Panc1 (cell line): Measurements from ENCODE around the gene TRAF3IP1. TPM values are rescaled to one million over a fixed set of nuclear protein-coding genes. Genes with fewer than 3 reads are reported as not detected.

Source experiments
- ATAC-seq: fragments of 200-7000 bp; cut with Tn5 transposase; 2 replicates; pipeline ENCODE4 v1.9.1; 2020; ENCODE audit warnings: mild to moderate bottlenecking, moderate library complexity
- BruUV-seq: library from RNA; stranded (reverse); fragments of 400-500 nt; replicated peaks from 2 replicates; lab custom pipeline; 2021; lab: Mats Ljungman, UMichigan
- CTCF ChIA-PET: fragments of 300-600 bp; sonication (Branson Sonifier 250); formaldehyde crosslinking; loops from one replicate; lab custom pipeline; 2022; ENCODE audit warnings: antibody characterized with exemption; lab: Charles Lee
- POLR2A ChIA-PET: fragments of 300-600 bp; sonication (Branson Sonifier 250); formaldehyde crosslinking; loops from one replicate; lab custom pipeline; 2022; ENCODE audit warnings: antibody characterized with exemption; lab: Charles Lee
- DNase-seq: peaks from one replicate; pipeline ENCODE4 v3.0.0-alpha.2; 2010; ENCODE audit warnings: low read depth, low spot score
- H3K27ac ChIP-seq: 2 replicates; pipeline ENCODE4 v1.5.1; 2011; ENCODE audit warnings: mild to moderate bottlenecking, low read length, inconsistent platforms
- H3K27me3 ChIP-seq: fragments of 200-500 bp; sonication (Bioruptor generic); 2 replicates; pipeline ENCODE4 v1.6.0; 2014; ENCODE audit warnings: low read length, inconsistent platforms; ENCODE audit not compliant: control insufficient read depth, insufficient read depth
- H3K36me3 ChIP-seq: fragments of 200-500 bp; sonication (Bioruptor generic); 2 replicates; pipeline ENCODE4 v1.5.1; 2014; ENCODE audit warnings: inconsistent platforms, mild to moderate bottlenecking, low read length, moderate library complexity; ENCODE audit not compliant: control insufficient read depth, insufficient read depth
- H3K4me1 ChIP-seq: 2 replicates; pipeline ENCODE4 v1.5.1; 2011; ENCODE audit warnings: inconsistent platforms, mild to moderate bottlenecking, low read length, moderate library complexity; ENCODE audit not compliant: control insufficient read depth, insufficient read depth
- H3K4me3 ChIP-seq, 2 experiments: 2 replicates each; pipeline ENCODE4 v1.5.1; 2011 to 2012; ENCODE audit warnings: low read depth in 2 of 2, low read length in 2 of 2, mild to moderate bottlenecking in 2 of 2, inconsistent platforms in 1 of 2, moderate library complexity in 1 of 2
- H3K9me3 ChIP-seq: fragments of 200-500 bp; sonication (Bioruptor generic); 2 replicates; pipeline ENCODE4 v1.5.1; 2014; ENCODE audit warnings: low read depth, mild to moderate bottlenecking, inconsistent platforms, low read length, moderate library complexity; ENCODE audit not compliant: control insufficient read depth, insufficient read depth
- POLR2AphosphoS5 ChIP-seq: IDR thresholded peaks from 2 replicates; pipeline ENCODE4 v1.6.1; 2012; ENCODE audit warnings: mild to moderate bottlenecking, low read depth, low read length, moderate library complexity
- SIN3A ChIP-seq: IDR thresholded peaks from 2 replicates; pipeline ENCODE4 v1.6.1; 2012; ENCODE audit warnings: low read depth, mild to moderate bottlenecking, low read length, moderate library complexity, borderline replicate concordance; ENCODE audit not compliant: insufficient read depth
- TCF7L2 ChIP-seq: IDR thresholded peaks from 2 replicates; pipeline ENCODE4 v1.6.1; 2011; ENCODE audit warnings: mild to moderate bottlenecking, low read depth, low read length, inconsistent platforms
- in situ Hi-C: cut with HindIII; loops from 2 replicates; pipeline ENCODE4 v1.10.0; 2016; ENCODE audit warnings: low sequenced_read_pairs, low pct_unique_long_range_greater_than_20kb
- intact Hi-C: fragments of 100-400 bp; cut with micrococcal nuclease; formaldehyde crosslinking; loops from one replicate; pipeline ENCODE4 v1.10.0; 2022; ENCODE audit not compliant: unreplicated experiment
- total RNA-seq: library from RNA; stranded (reverse); gene quantifications from one replicate; pipeline ENCODE4 v1.2.1, GENCODE V29; 2021; ENCODE audit not compliant: unreplicated experiment
- TF ChIP-seq, protein P1 (sequence below): fragments of 450-650 bp; IDR thresholded peaks from 2 replicates; pipeline ENCODE4 v1.5.1; 2017; ENCODE audit warnings: mild to moderate bottlenecking
- TF ChIP-seq, protein P2 (sequence below), 2 experiments: IDR thresholded peaks; 2 replicates each; pipeline ENCODE4 v1.6.1; 2011 to 2012; ENCODE audit warnings: low read depth in 2 of 2, control low read depth in 1 of 2, low read length in 1 of 2, mild to moderate bottlenecking in 1 of 2, moderate library complexity in 1 of 2; ENCODE audit not compliant: insufficient read depth in 1 of 2

The TRAF3IP1 gene
- total RNA-seq, 1 experiment from 2014 or later, result 23.4 TPM

DNA sequence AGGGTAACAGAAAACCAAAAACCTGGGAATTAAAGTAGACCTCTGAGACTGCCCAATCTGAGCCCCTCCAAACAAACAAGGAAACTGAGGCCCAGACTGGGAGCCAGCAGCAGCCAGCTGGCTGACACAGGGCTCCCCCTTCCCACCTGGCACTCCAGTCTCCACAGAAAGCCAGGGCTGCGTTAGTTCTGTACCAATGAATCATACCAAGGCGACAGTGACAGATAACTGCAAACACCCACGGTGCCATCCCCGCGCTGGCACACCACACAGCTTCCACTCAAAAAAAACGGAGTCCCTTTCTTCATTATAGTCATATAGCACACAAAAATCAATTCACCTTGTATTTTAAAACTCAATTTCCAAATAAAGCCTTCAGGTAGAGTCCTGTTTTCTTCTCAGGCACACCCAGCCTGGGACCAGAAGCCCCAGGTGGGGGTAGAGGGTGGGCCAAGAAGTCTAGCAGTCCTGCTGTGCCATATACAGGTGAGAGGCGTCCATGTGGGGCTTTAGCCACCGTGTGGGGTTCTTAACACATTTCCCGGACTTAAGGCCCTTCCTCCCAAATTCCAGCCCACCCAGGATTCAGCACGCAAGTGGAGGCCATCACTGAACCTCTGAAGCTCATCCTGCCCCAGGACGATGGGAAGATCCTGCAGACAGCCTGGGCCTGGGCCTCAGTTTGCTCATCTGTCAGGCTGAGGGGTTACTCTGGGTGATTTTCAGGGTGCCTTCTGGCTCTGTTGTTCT, 33.2 kb upstream of the TRAF3IP1 start:
- DNase-seq (no peak), ATAC-seq (no peak)
- peaks cover 35% of the 10 kb centered on the region for H3K4me1 ChIP-seq

DNA sequence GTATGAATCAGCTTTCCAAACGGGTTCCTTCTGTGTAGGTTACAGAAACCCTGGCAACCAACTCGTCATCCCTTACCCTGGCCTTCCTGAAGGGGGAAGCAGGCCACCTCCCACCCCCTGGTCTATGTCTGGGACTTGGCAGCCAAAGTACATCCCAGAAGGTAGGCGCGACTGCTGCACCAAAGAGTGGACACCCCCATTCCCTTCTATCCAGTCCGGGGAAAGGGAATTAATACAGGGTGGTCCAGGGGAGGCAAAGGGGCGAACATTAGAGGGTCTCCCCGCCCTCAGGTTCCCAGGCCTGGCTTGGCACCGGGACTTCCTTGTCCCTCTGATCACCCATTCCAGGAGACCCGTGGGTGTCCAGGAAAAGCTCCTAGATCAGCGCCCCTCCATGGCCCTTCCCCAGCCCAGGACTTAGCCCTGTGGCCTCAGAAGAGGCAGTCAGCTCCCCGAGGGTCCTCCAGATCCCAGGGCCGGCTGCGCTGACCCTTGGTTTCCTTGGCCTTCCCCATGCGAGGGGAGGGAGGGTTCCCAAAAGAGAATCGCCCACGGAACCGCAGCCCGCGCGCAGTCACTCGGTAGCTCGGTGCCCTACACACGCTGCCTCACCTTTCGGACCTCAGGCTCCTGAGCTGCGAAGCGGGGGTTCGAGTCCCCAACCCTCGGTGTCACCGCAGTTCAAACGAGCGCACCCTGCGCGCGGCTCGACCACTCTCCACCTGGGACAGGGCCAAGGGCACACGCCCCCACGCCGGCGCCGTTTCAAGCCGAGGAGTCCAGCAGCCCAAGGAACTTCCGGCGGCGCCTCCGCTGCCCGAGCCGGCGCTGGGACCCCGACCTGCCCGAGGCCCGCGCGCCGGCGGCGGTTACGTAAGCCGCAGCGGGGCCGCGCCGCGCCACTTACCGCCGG, 32.3 kb upstream of the TRAF3IP1 start, which contains the start of gene PER2:
TSS of gene PER2 (minus strand) at position 874 of the 913 bp plus-strand sequence. CDS start 10,674 bp downstream, outside the sequence.
- TF ChIP-seq, protein P1, sequence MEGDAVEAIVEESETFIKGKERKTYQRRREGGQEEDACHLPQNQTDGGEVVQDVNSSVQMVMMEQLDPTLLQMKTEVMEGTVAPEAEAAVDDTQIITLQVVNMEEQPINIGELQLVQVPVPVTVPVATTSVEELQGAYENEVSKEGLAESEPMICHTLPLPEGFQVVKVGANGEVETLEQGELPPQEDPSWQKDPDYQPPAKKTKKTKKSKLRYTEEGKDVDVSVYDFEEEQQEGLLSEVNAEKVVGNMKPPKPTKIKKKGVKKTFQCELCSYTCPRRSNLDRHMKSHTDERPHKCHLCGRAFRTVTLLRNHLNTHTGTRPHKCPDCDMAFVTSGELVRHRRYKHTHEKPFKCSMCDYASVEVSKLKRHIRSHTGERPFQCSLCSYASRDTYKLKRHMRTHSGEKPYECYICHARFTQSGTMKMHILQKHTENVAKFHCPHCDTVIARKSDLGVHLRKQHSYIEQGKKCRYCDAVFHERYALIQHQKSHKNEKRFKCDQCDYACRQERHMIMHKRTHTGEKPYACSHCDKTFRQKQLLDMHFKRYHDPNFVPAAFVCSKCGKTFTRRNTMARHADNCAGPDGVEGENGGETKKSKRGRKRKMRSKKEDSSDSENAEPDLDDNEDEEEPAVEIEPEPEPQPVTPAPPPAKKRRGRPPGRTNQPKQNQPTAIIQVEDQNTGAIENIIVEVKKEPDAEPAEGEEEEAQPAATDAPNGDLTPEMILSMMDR, result no peak; the same call in 1 of the 2 replicates
- TF ChIP-seq POLR2AphosphoS5 (no peak), SIN3A (no peak), TCF7L2 (no peak)
- TF ChIP-seq, protein P2, sequence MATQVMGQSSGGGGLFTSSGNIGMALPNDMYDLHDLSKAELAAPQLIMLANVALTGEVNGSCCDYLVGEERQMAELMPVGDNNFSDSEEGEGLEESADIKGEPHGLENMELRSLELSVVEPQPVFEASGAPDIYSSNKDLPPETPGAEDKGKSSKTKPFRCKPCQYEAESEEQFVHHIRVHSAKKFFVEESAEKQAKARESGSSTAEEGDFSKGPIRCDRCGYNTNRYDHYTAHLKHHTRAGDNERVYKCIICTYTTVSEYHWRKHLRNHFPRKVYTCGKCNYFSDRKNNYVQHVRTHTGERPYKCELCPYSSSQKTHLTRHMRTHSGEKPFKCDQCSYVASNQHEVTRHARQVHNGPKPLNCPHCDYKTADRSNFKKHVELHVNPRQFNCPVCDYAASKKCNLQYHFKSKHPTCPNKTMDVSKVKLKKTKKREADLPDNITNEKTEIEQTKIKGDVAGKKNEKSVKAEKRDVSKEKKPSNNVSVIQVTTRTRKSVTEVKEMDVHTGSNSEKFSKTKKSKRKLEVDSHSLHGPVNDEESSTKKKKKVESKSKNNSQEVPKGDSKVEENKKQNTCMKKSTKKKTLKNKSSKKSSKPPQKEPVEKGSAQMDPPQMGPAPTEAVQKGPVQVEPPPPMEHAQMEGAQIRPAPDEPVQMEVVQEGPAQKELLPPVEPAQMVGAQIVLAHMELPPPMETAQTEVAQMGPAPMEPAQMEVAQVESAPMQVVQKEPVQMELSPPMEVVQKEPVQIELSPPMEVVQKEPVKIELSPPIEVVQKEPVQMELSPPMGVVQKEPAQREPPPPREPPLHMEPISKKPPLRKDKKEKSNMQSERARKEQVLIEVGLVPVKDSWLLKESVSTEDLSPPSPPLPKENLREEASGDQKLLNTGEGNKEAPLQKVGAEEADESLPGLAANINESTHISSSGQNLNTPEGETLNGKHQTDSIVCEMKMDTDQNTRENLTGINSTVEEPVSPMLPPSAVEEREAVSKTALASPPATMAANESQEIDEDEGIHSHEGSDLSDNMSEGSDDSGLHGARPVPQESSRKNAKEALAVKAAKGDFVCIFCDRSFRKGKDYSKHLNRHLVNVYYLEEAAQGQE (IDR thresholded peaks at IDR 0.05; ENCODE audit: insufficient read depth in 1 of 2, low read depth in 2 of 2, low read length in 1 of 2), result no peak
- in situ Hi-C loops, result no loop called here
- no peaks in the 10 kb centered on the region; the same call in 1 of the 2 replicates for H3K36me3 ChIP-seq
- H3K9me3 ChIP-seq, result no peaks in the 10 kb centered on the region
- POLR2A ChIA-PET, result interaction anchor here (0.6 kb wide), 1 partner anchor 554 kb away, joined by 3 read pairs; no protein-coding TSS in a partner anchor
- H3K4me3 ChIP-seq, result peak within 1 kb of the TSS; percentile 82 to 87
- CTCF ChIA-PET, result no interaction called here
- intact Hi-C loops, result no loop called here
- ATAC-seq, result peak; percentile 65
- BruUV-seq, result no TSS peak
- no peak for DNase-seq
- H3K27ac ChIP-seq, result peak within 1 kb of the TSS; percentile 89
- peaks cover 35% of the 10 kb centered on the region for H3K4me1 ChIP-seq
- no peaks in the 10 kb centered on the region for H3K27me3 ChIP-seq

More for the DNA sequence above, 33.2 kb upstream of the TRAF3IP1 start:
- CTCF ChIA-PET, result no interaction called here
- intact Hi-C loops, result no loop called here
- H3K27ac ChIP-seq, result peak overlapping the region; percentile 89
- no peaks in the 10 kb centered on the region; the same call in 1 of the 2 replicates for H3K36me3 ChIP-seq
- no peaks in the 10 kb centered on the region for H3K27me3 ChIP-seq
- H3K4me3 ChIP-seq, result peak overlapping the region; percentile 82 to 87
- H3K9me3 ChIP-seq, result no peaks in the 10 kb centered on the region
- POLR2A ChIA-PET, result no interaction called here
- TF ChIP-seq, protein P1, result no peak
- TF ChIP-seq SIN3A (no peak), POLR2AphosphoS5 (no peak), TCF7L2 (no peak)
- TF ChIP-seq, protein P2 (IDR thresholded peaks at IDR 0.05; ENCODE audit: insufficient read depth in 1 of 2, low read depth in 2 of 2, low read length in 1 of 2), result no peak
- no TSS peak for BruUV-seq
- in situ Hi-C loops, result no loop called here
